IPS-15b (cell line): Measurements from ENCODE around the gene KIAA1958.

Experiments
- H3K27me3 ChIP-seq: one replicate; pipeline ENCODE4 v1.6.1; 2013; ENCODE audit warnings: low read length; ENCODE audit not compliant: control insufficient read depth, insufficient read depth
- H3K36me3 ChIP-seq: one replicate; pipeline ENCODE4 v1.6.1; 2013; ENCODE audit warnings: low read length; ENCODE audit not compliant: control insufficient read depth, insufficient read depth
- H3K4me1 ChIP-seq: one replicate; pipeline ENCODE4 v1.6.1; 2013; ENCODE audit warnings: mild to moderate bottlenecking, low read length; ENCODE audit not compliant: control insufficient read depth, insufficient read depth
- H3K4me3 ChIP-seq: one replicate; pipeline ENCODE4 v1.5.1; 2013; ENCODE audit warnings: low read depth, low read length
- H3K9ac ChIP-seq: one replicate; pipeline ENCODE4 v1.6.1; 2013; ENCODE audit warnings: low read depth, mild to moderate bottlenecking, low read length
- H3K9me3 ChIP-seq: one replicate; pipeline ENCODE4 v1.6.1; 2013; ENCODE audit warnings: mild to moderate bottlenecking, low read length; ENCODE audit not compliant: control insufficient read depth, insufficient read depth

KIAA1958 gene

DNA sequence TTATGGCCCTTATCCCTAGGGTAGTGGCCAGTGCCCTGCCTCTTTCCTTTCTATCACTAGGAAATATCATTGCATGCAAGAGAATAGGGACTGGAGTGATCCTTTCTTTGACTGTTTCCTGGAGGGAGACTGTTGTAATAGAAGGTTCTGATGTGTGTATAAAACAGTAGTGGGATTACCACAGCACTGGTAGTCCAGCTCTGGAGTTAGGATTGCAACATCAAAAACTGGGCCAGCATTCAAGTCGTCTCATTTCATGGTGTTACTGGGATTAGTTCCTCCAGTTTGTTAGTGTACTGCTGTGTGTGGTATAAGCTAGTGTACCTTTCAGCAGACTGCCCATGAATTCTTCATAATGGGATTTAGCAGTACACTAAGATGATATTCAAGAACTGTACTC lies 45.8 kb downstream of the KIAA1958 start:
- H3K36me3 ChIP-seq, result no peaks in the 10 kb centered on the region
- H3K9me3 ChIP-seq, result no peaks in the 10 kb centered on the region
- no peak overlapping the region for H3K4me3 ChIP-seq
- H3K4me1 ChIP-seq, result no peaks in the 10 kb centered on the region
- no peak overlapping the region for H3K9ac ChIP-seq
- H3K27me3 ChIP-seq, result no peaks in the 10 kb centered on the region

GRCh38 chr9:112533660-112534059 lies 47.0 kb downstream of the KIAA1958 start:
- Histone ChIP-seq H3K9me3 (no peaks in the 10 kb centered on the region), H3K9ac (no peak overlapping the region), H3K4me1 (no peaks in the 10 kb centered on the region)

GRCh38 chr9:112535301-112535700 lies 48.7 kb downstream of the KIAA1958 start:
- no peaks in the 10 kb centered on the region for H3K4me1 ChIP-seq
- H3K9ac ChIP-seq, result no peak overlapping the region
- H3K4me3 ChIP-seq, result no peak overlapping the region
- H3K9me3 ChIP-seq, result no peaks in the 10 kb centered on the region
- no peaks in the 10 kb centered on the region for H3K36me3 ChIP-seq
- H3K27me3 ChIP-seq, result no peaks in the 10 kb centered on the region

More at GRCh38 chr9:112533660-112534059, 47.0 kb downstream of the KIAA1958 start:
- no peak overlapping the region for H3K4me3 ChIP-seq
- H3K36me3 ChIP-seq, result no peaks in the 10 kb centered on the region
- H3K27me3 ChIP-seq, result no peaks in the 10 kb centered on the region

DNA sequence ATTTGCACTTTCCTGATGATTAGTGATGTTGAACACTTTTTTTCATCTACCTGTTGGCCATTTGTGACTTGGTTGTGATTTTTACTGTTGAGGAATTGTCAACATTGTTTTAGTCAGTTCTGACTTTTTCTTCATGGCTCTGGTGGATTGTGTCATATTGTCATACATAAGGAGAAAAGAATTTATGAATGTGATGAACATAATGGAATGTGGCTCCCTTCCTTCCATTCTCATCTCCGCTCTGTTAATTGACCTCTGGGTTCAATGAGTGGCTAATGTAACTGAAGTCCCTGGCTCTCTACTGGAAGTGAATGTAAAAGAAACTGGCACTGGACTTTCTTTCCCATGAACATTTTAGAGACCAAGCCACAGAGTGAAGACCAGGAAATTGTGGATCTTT lies 49.2 kb downstream of the KIAA1958 start:
- H3K27me3 ChIP-seq, result no peaks in the 10 kb centered on the region
- no peaks in the 10 kb centered on the region for H3K9me3 ChIP-seq

GRCh38 chr9:112537561-112537960 lies 50.9 kb downstream of the KIAA1958 start:
- Histone ChIP-seq H3K4me1 (no peaks in the 10 kb centered on the region), H3K9me3 (no peaks in the 10 kb centered on the region), H3K4me3 (no peak overlapping the region), H3K9ac (no peak overlapping the region), H3K36me3 (no peaks in the 10 kb centered on the region), H3K27me3 (no peaks in the 10 kb centered on the region)

More for the DNA sequence above, 49.2 kb downstream of the KIAA1958 start:
- no peak overlapping the region for H3K9ac ChIP-seq
- H3K4me3 ChIP-seq, result no peak overlapping the region
- H3K4me1 ChIP-seq, result no peaks in the 10 kb centered on the region
- H3K36me3 ChIP-seq, result no peaks in the 10 kb centered on the region

GRCh38 chr9:112540800-112541199 lies 54.2 kb downstream of the KIAA1958 start:
- no peaks in the 10 kb centered on the region for H3K36me3 ChIP-seq
- H3K9me3 ChIP-seq, result no peaks in the 10 kb centered on the region
- no peak overlapping the region for H3K4me3 ChIP-seq
- H3K9ac ChIP-seq, result no peak overlapping the region
- no peaks in the 10 kb centered on the region for H3K27me3 ChIP-seq
- H3K4me1 ChIP-seq, result no peaks in the 10 kb centered on the region

- H3K4me3 ChIP-seq, result no peak overlapping the region
- no peaks in the 10 kb centered on the region for H3K9me3 ChIP-seq
- no peaks in the 10 kb centered on the region for H3K4me1 ChIP-seq
- H3K36me3 ChIP-seq, result no peaks in the 10 kb centered on the region
- H3K9ac ChIP-seq, result no peak overlapping the region
- no peaks in the 10 kb centered on the region for H3K27me3 ChIP-seq
Observed at GRCh38 chr9:112541685-112542084, 55.1 kb downstream of the KIAA1958 start.

GRCh38 chr9:112542593-112543292 lies 56.1 kb downstream of the KIAA1958 start:
- Histone ChIP-seq H3K4me3 (no peak overlapping the region), H3K9ac (no peak overlapping the region), H3K9me3 (no peaks in the 10 kb centered on the region), H3K36me3 (no peaks in the 10 kb centered on the region), H3K27me3 (no peaks in the 10 kb centered on the region), H3K4me1 (no peaks in the 10 kb centered on the region)

GRCh38 chr9:112544477-112544876 lies 57.9 kb downstream of the KIAA1958 start:
- Histone ChIP-seq H3K4me3 (no peak overlapping the region), H3K27me3 (no peaks in the 10 kb centered on the region), H3K9me3 (no peaks in the 10 kb centered on the region), H3K4me1 (peaks cover 9% of the 10 kb centered on the region), H3K9ac (no peak overlapping the region), H3K36me3 (no peaks in the 10 kb centered on the region)

GRCh38 chr9:112545237-112545636 lies 58.6 kb downstream of the KIAA1958 start:
- Histone ChIP-seq H3K36me3 (no peaks in the 10 kb centered on the region), H3K4me1 (peaks cover 16% of the 10 kb centered on the region), H3K9me3 (no peaks in the 10 kb centered on the region), H3K9ac (no peak overlapping the region), H3K27me3 (no peaks in the 10 kb centered on the region), H3K4me3 (no peak overlapping the region)

- Histone ChIP-seq H3K36me3 (no peaks in the 10 kb centered on the region), H3K9ac (no peak overlapping the region), H3K9me3 (no peaks in the 10 kb centered on the region), H3K27me3 (no peaks in the 10 kb centered on the region), H3K4me3 (no peak overlapping the region), H3K4me1 (peaks cover 24% of the 10 kb centered on the region)
Observed at GRCh38 chr9:112546149-112547012, 59.8 kb downstream of the KIAA1958 start.

- H3K27me3 ChIP-seq, result no peaks in the 10 kb centered on the region
- H3K4me1 ChIP-seq, result peaks cover 31% of the 10 kb centered on the region
- H3K36me3 ChIP-seq, result no peaks in the 10 kb centered on the region
- no peak overlapping the region for H3K4me3 ChIP-seq
- no peaks in the 10 kb centered on the region for H3K9me3 ChIP-seq
- no peak overlapping the region for H3K9ac ChIP-seq
Observed at GRCh38 chr9:112548051-112548440, 61.4 kb downstream of the KIAA1958 start.
